Measurements from ENCODE around the gene ST6GALNAC3. TPM values are rescaled to one million over a fixed set of nuclear protein-coding genes. Genes with fewer than 3 reads are reported as not detected.

The ST6GALNAC3 gene
- total RNA-seq, 2 donors from 2014 or later: 0.28 TPM; not detected in 1

DNA sequence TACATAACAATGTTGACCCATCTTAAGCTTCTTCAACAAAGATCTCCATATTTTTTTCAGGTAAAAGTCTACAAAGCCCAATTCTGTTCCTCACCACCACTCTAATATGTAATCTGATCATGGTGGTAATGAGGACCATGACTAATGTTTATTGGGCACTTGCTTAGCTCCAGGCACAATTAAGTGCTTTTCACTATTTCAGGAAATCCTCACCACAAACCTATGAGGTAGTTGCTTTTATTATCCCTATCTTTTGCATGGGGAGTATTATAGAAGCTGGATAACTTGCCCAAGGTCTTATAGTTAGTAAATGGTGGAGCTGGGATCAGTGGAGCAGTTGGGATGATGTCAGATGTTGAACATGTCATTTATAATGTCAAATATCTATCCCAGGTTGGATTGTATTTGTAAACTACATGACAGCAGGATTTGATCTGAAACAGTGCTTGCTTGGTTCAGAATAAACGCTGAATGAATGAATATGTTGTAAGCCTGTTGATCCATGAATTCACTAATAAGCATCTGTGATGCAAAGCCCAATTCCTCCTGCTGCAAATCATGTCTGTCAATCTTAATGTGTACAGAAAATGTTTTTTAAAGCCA, 509.4 kb downstream of the ST6GALNAC3 start:
- no peak for DNase-seq (ENCODE audit: low spot score)
- no peaks in the 10 kb centered on the region for H3K9me3 Mint-ChIP-seq
- no peaks in the 10 kb centered on the region for H3K4me1 Mint-ChIP-seq (ENCODE audit: low read depth in 2 of 2)
- ATAC-seq: no peak
- no peaks in the 10 kb centered on the region for H3K36me3 Mint-ChIP-seq
- H3K27me3 Mint-ChIP-seq: no peaks in the 10 kb centered on the region
- no peak overlapping the region for H3K4me3 Mint-ChIP-seq
- H3K27ac Mint-ChIP-seq: no peak overlapping the region

- no peak for DNase-seq (ENCODE audit: low spot score)
- H3K36me3 Mint-ChIP-seq: no peaks in the 10 kb centered on the region
- H3K9me3 Mint-ChIP-seq: no peaks in the 10 kb centered on the region
- no peak for ATAC-seq
- no peak overlapping the region for H3K4me3 Mint-ChIP-seq
- H3K27ac Mint-ChIP-seq: no peak overlapping the region
- no peaks in the 10 kb centered on the region for H3K27me3 Mint-ChIP-seq
- H3K4me1 Mint-ChIP-seq (ENCODE audit: low read depth in 2 of 2): no peaks in the 10 kb centered on the region
Measured at GRCh38 chr1:76585980-76586674, 511.6 kb downstream of the ST6GALNAC3 start.

GRCh38 chr1:76587212-76587611, 512.7 kb downstream of the ST6GALNAC3 start:
- peaks cover 4% of the 10 kb centered on the region for H3K9me3 Mint-ChIP-seq
- H3K4me3 Mint-ChIP-seq: no peak overlapping the region
- ATAC-seq (no peak), DNase-seq (ENCODE audit: low spot score) (no peak)
- no peaks in the 10 kb centered on the region for H3K36me3 Mint-ChIP-seq
- H3K4me1 Mint-ChIP-seq (ENCODE audit: low read depth in 2 of 2): no peaks in the 10 kb centered on the region
- H3K27me3 Mint-ChIP-seq: no peaks in the 10 kb centered on the region
- H3K27ac Mint-ChIP-seq: no peak overlapping the region

DNA sequence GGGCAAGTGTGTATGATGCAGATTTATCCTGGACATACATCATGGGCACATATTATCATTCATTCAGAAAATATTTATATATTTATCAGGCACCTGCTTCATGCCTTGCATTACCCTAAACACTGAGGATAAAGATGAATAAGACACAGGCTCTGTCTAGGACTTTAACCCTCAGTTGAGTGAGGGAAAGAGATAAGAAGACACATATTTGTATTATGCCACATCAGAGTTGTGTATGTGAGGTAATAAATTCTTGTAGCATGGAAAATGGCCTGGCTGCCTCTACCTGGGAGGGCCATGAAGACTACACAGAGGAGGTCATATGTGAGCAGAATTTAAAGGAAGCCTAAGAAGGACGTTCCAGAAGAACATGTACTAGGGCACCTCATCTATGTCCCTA, 516.9 kb downstream of the ST6GALNAC3 start:
- Mint-ChIP-seq H3K9me3 (peaks cover 8% of the 10 kb centered on the region), H3K36me3 (no peaks in the 10 kb centered on the region), H3K4me1 (ENCODE audit: low read depth in 2 of 2) (no peaks in the 10 kb centered on the region), H3K27ac (no peak overlapping the region), H3K4me3 (no peak overlapping the region), H3K27me3 (no peaks in the 10 kb centered on the region)
- DNase-seq (ENCODE audit: low spot score) (no peak), ATAC-seq (no peak)

DNA sequence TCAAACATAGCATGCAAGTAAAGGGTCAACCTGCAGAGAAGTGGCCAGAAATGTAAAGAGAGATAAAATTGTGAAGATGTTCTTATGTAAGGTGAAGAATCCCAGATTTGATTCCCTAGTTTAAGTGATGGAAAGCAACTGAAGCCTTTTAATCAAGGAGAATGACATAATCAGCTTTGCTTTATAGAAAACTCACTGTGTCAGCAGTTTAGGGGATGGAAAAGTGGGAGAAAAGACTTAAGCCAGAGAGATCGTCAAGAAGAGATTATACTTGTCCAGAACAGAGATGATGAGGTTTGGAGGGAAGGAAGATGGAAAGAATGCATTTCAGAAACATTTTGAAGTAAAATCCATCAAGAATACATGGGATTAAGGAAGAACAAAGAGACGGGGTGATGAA, 517.4 kb downstream of the ST6GALNAC3 start:
- H3K27ac Mint-ChIP-seq: no peak overlapping the region
- no peak overlapping the region for H3K4me3 Mint-ChIP-seq
- H3K4me1 Mint-ChIP-seq (ENCODE audit: low read depth in 2 of 2): no peaks in the 10 kb centered on the region
- DNase-seq (ENCODE audit: low spot score) (no peak), ATAC-seq (no peak)
- H3K36me3 Mint-ChIP-seq: no peaks in the 10 kb centered on the region
- peaks cover 8% of the 10 kb centered on the region for H3K9me3 Mint-ChIP-seq
- no peaks in the 10 kb centered on the region for H3K27me3 Mint-ChIP-seq

- ATAC-seq (no peak), DNase-seq (ENCODE audit: low spot score) (no peak)
- no peaks in the 10 kb centered on the region for H3K36me3 Mint-ChIP-seq
- H3K27me3 Mint-ChIP-seq: no peaks in the 10 kb centered on the region
- no peak overlapping the region for H3K27ac Mint-ChIP-seq
- H3K4me1 Mint-ChIP-seq (ENCODE audit: low read depth in 2 of 2): no peaks in the 10 kb centered on the region
- H3K9me3 Mint-ChIP-seq: peaks cover 8% of the 10 kb centered on the region
- H3K4me3 Mint-ChIP-seq: no peak overlapping the region
Measured at GRCh38 chr1:76593141-76593540, 518.6 kb downstream of the ST6GALNAC3 start.

- Mint-ChIP-seq H3K27me3 (no peaks in the 10 kb centered on the region), H3K4me1 (ENCODE audit: low read depth in 2 of 2) (no peaks in the 10 kb centered on the region), H3K4me3 (no peak overlapping the region), H3K9me3 (peaks cover 8% of the 10 kb centered on the region), H3K36me3 (no peaks in the 10 kb centered on the region), H3K27ac (no peak overlapping the region)
- ATAC-seq (no peak), DNase-seq (ENCODE audit: low spot score) (no peak)
Measured at GRCh38 chr1:76593618-76594017, 519.1 kb downstream of the ST6GALNAC3 start.

GRCh38 chr1:76595024-76595423, 520.5 kb downstream of the ST6GALNAC3 start:
- DNase-seq (ENCODE audit: low spot score) (no peak), ATAC-seq (no peak)
- H3K27me3 Mint-ChIP-seq: no peaks in the 10 kb centered on the region
- H3K4me3 Mint-ChIP-seq: no peak overlapping the region
- H3K36me3 Mint-ChIP-seq: no peaks in the 10 kb centered on the region
- H3K27ac Mint-ChIP-seq: no peak overlapping the region
- H3K4me1 Mint-ChIP-seq (ENCODE audit: low read depth in 2 of 2): no peaks in the 10 kb centered on the region
- peaks cover 11% of the 10 kb centered on the region for H3K9me3 Mint-ChIP-seq

DNA sequence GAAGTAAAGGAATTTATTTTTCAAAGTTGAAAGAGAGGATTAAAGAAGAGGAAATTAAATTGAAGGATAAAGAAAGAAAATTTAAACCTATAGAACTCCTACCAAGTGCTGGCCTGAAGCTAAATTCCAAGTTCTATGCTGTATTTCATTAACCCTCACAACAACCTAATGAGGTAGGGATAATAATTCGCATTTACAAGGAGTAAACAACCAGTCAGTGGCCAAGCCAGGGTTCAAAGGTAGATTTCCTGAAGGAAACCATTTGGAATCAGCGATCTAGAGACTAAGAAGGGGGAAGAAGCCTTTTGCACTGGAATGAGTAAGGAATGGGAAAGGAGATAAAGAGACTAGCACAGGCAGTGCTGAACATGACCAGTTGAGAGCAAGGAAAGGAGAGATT, 526.9 kb downstream of the ST6GALNAC3 start:
- no peak overlapping the region for H3K27ac Mint-ChIP-seq
- ATAC-seq: no peak
- H3K4me3 Mint-ChIP-seq: no peak overlapping the region
- no peak for DNase-seq (ENCODE audit: low spot score)
- no peaks in the 10 kb centered on the region for H3K4me1 Mint-ChIP-seq (ENCODE audit: low read depth in 2 of 2)
- H3K9me3 Mint-ChIP-seq: peaks cover 11% of the 10 kb centered on the region
- no peaks in the 10 kb centered on the region for H3K36me3 Mint-ChIP-seq
- H3K27me3 Mint-ChIP-seq: peaks cover 0 to 11% of the 10 kb centered on the region in 2 donors

GRCh38 chr1:76607717-76608116, 533.2 kb downstream of the ST6GALNAC3 start:
- H3K27ac Mint-ChIP-seq: no peak overlapping the region
- no peaks in the 10 kb centered on the region for H3K4me1 Mint-ChIP-seq (ENCODE audit: low read depth in 2 of 2)
- H3K9me3 Mint-ChIP-seq: no peaks in the 10 kb centered on the region
- H3K27me3 Mint-ChIP-seq: no peaks in the 10 kb centered on the region
- H3K36me3 Mint-ChIP-seq: no peaks in the 10 kb centered on the region
- DNase-seq (ENCODE audit: low spot score): no peak
- ATAC-seq: no peak
- H3K4me3 Mint-ChIP-seq: no peak overlapping the region

- no peaks in the 10 kb centered on the region for H3K27me3 Mint-ChIP-seq
- ATAC-seq (no peak), DNase-seq (ENCODE audit: low spot score) (no peak)
- H3K4me3 Mint-ChIP-seq: no peak overlapping the region
- H3K27ac Mint-ChIP-seq: no peak overlapping the region
- H3K4me1 Mint-ChIP-seq (ENCODE audit: low read depth in 2 of 2): no peaks in the 10 kb centered on the region
- H3K36me3 Mint-ChIP-seq: no peaks in the 10 kb centered on the region
- no peaks in the 10 kb centered on the region for H3K9me3 Mint-ChIP-seq
Measured at GRCh38 chr1:76611770-76612445, 537.4 kb downstream of the ST6GALNAC3 start.

- ATAC-seq (no peak), DNase-seq (ENCODE audit: low spot score) (no peak)
- Mint-ChIP-seq H3K4me3 (no peak overlapping the region), H3K27me3 (no peaks in the 10 kb centered on the region), H3K27ac (no peak overlapping the region), H3K9me3 (no peaks in the 10 kb centered on the region), H3K36me3 (no peaks in the 10 kb centered on the region), H3K4me1 (ENCODE audit: low read depth in 2 of 2) (no peaks in the 10 kb centered on the region)
Measured at GRCh38 chr1:76613886-76614285, 539.3 kb downstream of the ST6GALNAC3 start.

GRCh38 chr1:76615253-76616035, 540.9 kb downstream of the ST6GALNAC3 start:
- no peaks in the 10 kb centered on the region for H3K27me3 Mint-ChIP-seq
- H3K27ac Mint-ChIP-seq: no peak overlapping the region
- no peak overlapping the region for H3K4me3 Mint-ChIP-seq
- H3K4me1 Mint-ChIP-seq (ENCODE audit: low read depth in 2 of 2): no peaks in the 10 kb centered on the region
- peaks cover 4% of the 10 kb centered on the region for H3K9me3 Mint-ChIP-seq
- no peaks in the 10 kb centered on the region for H3K36me3 Mint-ChIP-seq
- DNase-seq (ENCODE audit: low spot score): no peak
- no peak for ATAC-seq

DNA sequence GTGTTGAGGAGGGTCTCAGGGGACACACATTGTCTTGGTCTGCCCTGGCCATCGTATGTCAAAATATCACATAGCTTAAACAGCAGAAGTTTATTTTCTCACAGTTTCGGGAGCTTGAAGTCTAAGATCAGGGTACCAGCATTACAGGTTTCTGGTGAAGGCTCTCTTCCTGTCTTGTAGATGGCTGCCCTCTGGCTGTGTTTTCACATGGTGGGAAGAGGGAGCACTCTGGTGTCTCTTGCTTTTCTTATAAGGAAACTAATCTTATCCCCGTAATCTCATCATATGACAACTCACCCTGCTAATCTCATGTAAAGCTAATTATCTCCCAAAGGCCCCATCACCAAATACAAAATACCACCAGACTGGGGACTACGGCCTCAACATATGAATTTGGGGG, 545.8 kb downstream of the ST6GALNAC3 start:
- H3K4me1 Mint-ChIP-seq (ENCODE audit: low read depth in 2 of 2): no peaks in the 10 kb centered on the region
- no peaks in the 10 kb centered on the region for H3K36me3 Mint-ChIP-seq
- DNase-seq (ENCODE audit: low spot score) (no peak), ATAC-seq (no peak)
- H3K27ac Mint-ChIP-seq: no peak overlapping the region
- H3K4me3 Mint-ChIP-seq: no peak overlapping the region
- H3K9me3 Mint-ChIP-seq: peaks cover 4% of the 10 kb centered on the region
- no peaks in the 10 kb centered on the region for H3K27me3 Mint-ChIP-seq
